A549 (cell line): Measurements from ENCODE around the gene CACNA2D2. TPM values are rescaled to one million over a fixed set of nuclear protein-coding genes. Genes with fewer than 3 reads are reported as not detected.

Experiments used
- ATAC-seq, 2 experiments: fragments of 200-7000 bp in 1 of 2; fragments of >200 bp in 1 of 2; cut with Nextera tagmentation in 1 of 2; cut with Tn5 transposase in 1 of 2; 3 replicates each; pipeline versions ENCODE4 v1.8.0 to v1.9.1; 2018 to 2020; ENCODE audit warnings: mild to moderate bottlenecking in 1 of 2, moderate library complexity in 1 of 2
- CTCF ChIA-PET: fragments of 300-600 bp; sonication (Branson Sonifier 250); formaldehyde crosslinking; extraction: SDS; loops from one replicate; lab custom pipeline; 2021; ENCODE audit warnings: antibody characterized with exemption, inconsistent platforms; lab: Yijun Ruan, JAX
- POLR2A ChIA-PET: fragments of 350-600 bp; formaldehyde crosslinking; extraction: SDS; loops from one replicate; lab custom pipeline; 2021; ENCODE audit warnings: antibody characterized with exemption, inconsistent platforms; lab: Yijun Ruan, JAX
- DNase-seq, 2 experiments: peaks; one replicate each; pipeline versions ENCODE4 v3.0.0 to v3.0.0-alpha.2; 2011 to 2016; ENCODE audit warnings: low read depth in 1 of 2, low spot score in 1 of 2
- FAIRE-seq: peaks from 2 replicates; lab custom pipeline; 2011; peaks lifted over from hg19 to GRCh38; lab: Jason Lieb, UNC
- H3K27ac ChIP-seq, 2 experiments: fragments of >200 bp; sonication (Bioruptor Twin); formaldehyde crosslinking; 3 replicates each; pipeline ENCODE4 v1.5.1; 2016 to 2017
- H3K4me1 ChIP-seq: fragments of >200 bp; sonication (Bioruptor Twin); formaldehyde crosslinking; 3 replicates; pipeline ENCODE4 v1.6.1; 2016
- H3K4me2 ChIP-seq: fragments of >200 bp; sonication (Bioruptor Twin); formaldehyde crosslinking; 3 replicates; pipeline ENCODE4 v1.6.1; 2016
- H3K4me3 ChIP-seq: fragments of >200 bp; sonication (Bioruptor Twin); formaldehyde crosslinking; 3 replicates; pipeline ENCODE4 v1.5.1; 2016
- H3K9me3 ChIP-seq: fragments of >200 bp; sonication (Bioruptor Twin); formaldehyde crosslinking; 3 replicates; pipeline ENCODE4 v1.6.1; 2016
- CBX8 ChIP-seq: fragments of 200-600 bp; sonication (generic); IDR thresholded peaks from 2 replicates; pipeline ENCODE4 v1.6.1; 2016
- CEBPB ChIP-seq, 2 experiments: fragments of >200 bp in 1 of 2; sonication (Bioruptor Twin) in 1 of 2; formaldehyde crosslinking in 1 of 2; IDR thresholded peaks; 2 replicates each; pipeline ENCODE4 v1.6.1; 2012 to 2016
- CHD2 ChIP-seq: fragments of 150-350 bp; IDR thresholded peaks from 2 replicates; pipeline ENCODE4 v1.6.1; 2014; ENCODE audit warnings: low read length; ENCODE audit not compliant: partially characterized antibody
- EHMT2 ChIP-seq: fragments of 200-600 bp; sonication (generic); IDR thresholded peaks from 2 replicates; pipeline ENCODE4 v1.6.1; 2016; ENCODE audit warnings: antibody characterized with exemption, low read depth, mild to moderate bottlenecking, moderate library complexity
- ELK1 ChIP-seq: fragments of 150-350 bp; IDR thresholded peaks from 2 replicates; pipeline ENCODE4 v1.6.1; 2014; ENCODE audit warnings: low read depth, mild to moderate bottlenecking, low read length
- ESRRA ChIP-seq: fragments of 150-350 bp; IDR thresholded peaks from 2 replicates; pipeline ENCODE4 v1.6.1; 2014; ENCODE audit warnings: mild to moderate bottlenecking, low read length, borderline replicate concordance
- HOXB5 ChIP-seq: fragments of 250-450 bp; sonication (Bioruptor Pico); IDR thresholded peaks from 2 replicates; pipeline ENCODE4 v1.5.0; 2020; ENCODE audit warnings: mild to moderate bottlenecking, moderate library complexity
- NFE2L2 ChIP-seq: fragments of 150-350 bp; conservative IDR thresholded peaks from 2 replicates; pipeline ENCODE4 v1.6.1; 2014; ENCODE audit warnings: low read length
- NR3C1 ChIP-seq: fragments of >200 bp; sonication (Bioruptor Twin); formaldehyde crosslinking; IDR thresholded peaks from 3 replicates; pipeline ENCODE4 v1.6.1; 2017
- RAD21 ChIP-seq, 2 experiments: fragments of >200 bp in 1 of 2; sonication (Bioruptor Twin) in 1 of 2; formaldehyde crosslinking in 1 of 2; IDR thresholded peaks in 1 of 2; conservative IDR thresholded peaks in 1 of 2; 2 replicates in 1 of 2; 3 replicates in 1 of 2; pipeline ENCODE4 v1.6.1; 2012 to 2018; ENCODE audit warnings: inconsistent platforms in 1 of 2
- RFX5 ChIP-seq: fragments of 450-650 bp; IDR thresholded peaks from 2 replicates; pipeline ENCODE4 v1.7.1; 2014; ENCODE audit warnings: antibody characterized with exemption, mild to moderate bottlenecking, moderate library complexity
- SREBF2 ChIP-seq: fragments of 450-650 bp; IDR thresholded peaks from 2 replicates; pipeline ENCODE4 v1.6.1; 2014; ENCODE audit warnings: mild to moderate bottlenecking, moderate library complexity
- TFCP2L1 ChIP-seq: fragments of 250-450 bp; sonication (Bioruptor Pico); IDR thresholded peaks from 2 replicates; pipeline ENCODE4 v1.5.0; 2021; ENCODE audit warnings: mild to moderate bottlenecking
- TP53 ChIP-seq: fragments of 250-450 bp; sonication (Bioruptor Pico); IDR thresholded peaks from 2 replicates; pipeline ENCODE4 v1.5.0; 2021; ENCODE audit warnings: mild to moderate bottlenecking, moderate library complexity
- USF2 ChIP-seq: fragments of 450-650 bp; IDR thresholded peaks from 2 replicates; pipeline ENCODE4 v1.6.1; 2014; ENCODE audit warnings: antibody characterized with exemption
- ZSCAN20 ChIP-seq: fragments of 250-450 bp; sonication (Bioruptor Pico); IDR thresholded peaks from 2 replicates; pipeline ENCODE4 v1.8.0; 2022; ENCODE audit warnings: mild to moderate bottlenecking, moderate library complexity
- WGBS: methylation state at CpG from one replicate; pipeline ENCODE4 v1.1.6; 2017; ENCODE audit errors: missing lambda C conversion rate; 5-methylcytosine and 5-hydroxymethylcytosine counted together
- polyA plus RNA-seq, 4 experiments: library from polyadenylated mRNA; depleted of rRNA in 3 of 4; stranded (reverse); fragments of >200 nt; fragmentation: RNase III in 1 of 4; extraction: RNeasy Plus Mini Kit Qiagen cat#74134 plus additional on column Dnase treatment in 1 of 4; gene quantifications; 2 replicates in 3 of 4; 3 replicates in 1 of 4; pipeline ENCODE4 v1.2.3, GENCODE V29; 2011 to 2017
- TF ChIP-seq, protein P1 (sequence below): fragments of >200 bp; sonication (Bioruptor Twin); formaldehyde crosslinking; IDR thresholded peaks from 3 replicates; pipeline ENCODE4 v1.5.1; 2016
- TF ChIP-seq, protein P2 (sequence below): fragments of >200 bp; sonication (Bioruptor Twin); formaldehyde crosslinking; IDR thresholded peaks from 3 replicates; pipeline ENCODE4 v1.6.1; 2016

CACNA2D2 gene
- polyA plus RNA-seq, 2 of the 4 experiments (the other 2 are of a cell fraction), result 0.21 to 0.75 TPM

DNA sequence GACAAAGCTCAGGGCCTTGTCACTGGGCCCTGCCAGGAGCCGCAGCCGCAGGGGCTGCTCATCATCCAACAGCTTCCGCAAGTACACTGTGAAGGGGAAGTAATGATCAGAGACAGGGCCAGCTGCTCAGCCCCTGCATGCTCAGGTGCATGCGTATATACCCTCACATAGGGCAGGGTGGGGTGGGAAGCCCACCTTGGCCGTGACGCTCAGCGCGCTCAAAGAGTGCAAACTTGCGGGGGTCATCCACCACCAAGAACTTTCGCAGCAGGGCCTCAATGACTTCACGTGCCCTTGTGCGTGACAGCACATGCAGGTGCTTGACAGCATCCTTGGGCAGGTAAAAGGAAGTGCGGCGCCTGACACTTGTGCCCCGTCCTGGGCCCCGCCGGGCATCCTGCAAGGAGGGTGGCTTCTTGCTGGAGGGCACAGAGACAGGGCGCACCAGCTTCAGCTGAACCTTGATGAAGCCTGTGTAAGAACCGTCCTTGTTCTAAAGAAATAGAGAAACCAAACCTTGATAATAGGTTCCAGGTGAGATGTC is 172.0 kb downstream of the CACNA2D2 start:
- no peak for FAIRE-seq
- Histone ChIP-seq H3K4me3 (no peak overlapping the region), H3K4me1 (peaks cover 36% of the 10 kb centered on the region), H3K4me2 (no peak overlapping the region)
- POLR2A ChIA-PET, result no interaction called here
- TF ChIP-seq RFX5, result no peak
- no peak for TF ChIP-seq CBX8
- TF ChIP-seq ESRRA, result no peak
- no peak for TF ChIP-seq CHD2
- TF ChIP-seq, all 56 proteins: peak for 0
- DNase-seq (no peak), ATAC-seq (no peak)
- no peaks in the 10 kb centered on the region for H3K9me3 ChIP-seq
- no peak overlapping the region for H3K27ac ChIP-seq
- 90% methylated on average over 5 of the region's 19 CpGs for WGBS
- CTCF ChIA-PET, result interaction anchor here (1.5 to 6.2 kb wide), 2 partner anchors 9 to 137 kb away, joined by 3 to 56 read pairs; partner anchors contain the start of gene HYAL2

- POLR2A ChIA-PET, result no interaction called here
- DNase-seq (no peak), FAIRE-seq (no peak), ATAC-seq (no peak)
- Histone ChIP-seq H3K4me3 (no peak overlapping the region), H3K27ac (no peak overlapping the region), H3K4me2 (no peak overlapping the region), H3K4me1 (peaks cover 27% of the 10 kb centered on the region), H3K9me3 (no peaks in the 10 kb centered on the region)
- 85% methylated on average over 3 of the region's 10 CpGs for WGBS
- CTCF ChIA-PET, result interaction anchor here (1.5 kb wide), 1 partner anchor 135 kb away, joined by 3 read pairs; no protein-coding TSS in a partner anchor
- no peak for TF ChIP-seq EHMT2
- no peak for TF ChIP-seq HOXB5 (CRISPR knock-in tag)
- no peak for TF ChIP-seq ELK1
- TF ChIP-seq NFE2L2, result no peak
- no peak for TF ChIP-seq USF2
- TF ChIP-seq, protein P1, sequence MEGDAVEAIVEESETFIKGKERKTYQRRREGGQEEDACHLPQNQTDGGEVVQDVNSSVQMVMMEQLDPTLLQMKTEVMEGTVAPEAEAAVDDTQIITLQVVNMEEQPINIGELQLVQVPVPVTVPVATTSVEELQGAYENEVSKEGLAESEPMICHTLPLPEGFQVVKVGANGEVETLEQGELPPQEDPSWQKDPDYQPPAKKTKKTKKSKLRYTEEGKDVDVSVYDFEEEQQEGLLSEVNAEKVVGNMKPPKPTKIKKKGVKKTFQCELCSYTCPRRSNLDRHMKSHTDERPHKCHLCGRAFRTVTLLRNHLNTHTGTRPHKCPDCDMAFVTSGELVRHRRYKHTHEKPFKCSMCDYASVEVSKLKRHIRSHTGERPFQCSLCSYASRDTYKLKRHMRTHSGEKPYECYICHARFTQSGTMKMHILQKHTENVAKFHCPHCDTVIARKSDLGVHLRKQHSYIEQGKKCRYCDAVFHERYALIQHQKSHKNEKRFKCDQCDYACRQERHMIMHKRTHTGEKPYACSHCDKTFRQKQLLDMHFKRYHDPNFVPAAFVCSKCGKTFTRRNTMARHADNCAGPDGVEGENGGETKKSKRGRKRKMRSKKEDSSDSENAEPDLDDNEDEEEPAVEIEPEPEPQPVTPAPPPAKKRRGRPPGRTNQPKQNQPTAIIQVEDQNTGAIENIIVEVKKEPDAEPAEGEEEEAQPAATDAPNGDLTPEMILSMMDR, result no peak
- no peak for TF ChIP-seq SREBF2
- TF ChIP-seq, protein P2, sequence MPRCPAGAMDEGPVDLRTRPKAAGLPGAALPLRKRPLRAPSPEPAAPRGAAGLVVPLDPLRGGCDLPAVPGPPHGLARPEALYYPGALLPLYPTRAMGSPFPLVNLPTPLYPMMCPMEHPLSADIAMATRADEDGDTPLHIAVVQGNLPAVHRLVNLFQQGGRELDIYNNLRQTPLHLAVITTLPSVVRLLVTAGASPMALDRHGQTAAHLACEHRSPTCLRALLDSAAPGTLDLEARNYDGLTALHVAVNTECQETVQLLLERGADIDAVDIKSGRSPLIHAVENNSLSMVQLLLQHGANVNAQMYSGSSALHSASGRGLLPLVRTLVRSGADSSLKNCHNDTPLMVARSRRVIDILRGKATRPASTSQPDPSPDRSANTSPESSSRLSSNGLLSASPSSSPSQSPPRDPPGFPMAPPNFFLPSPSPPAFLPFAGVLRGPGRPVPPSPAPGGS, result no peak
- no peak for TF ChIP-seq CEBPB (IDR thresholded peaks at IDR 0.05)
- TF ChIP-seq TP53, result no peak
- no peak for TF ChIP-seq RAD21 (conservative IDR thresholded peaks at IDR 0.05 in 1 of 2, IDR thresholded peaks at IDR 0.05 in 1 of 2)
- TF ChIP-seq ZSCAN20, result no peak
- TF ChIP-seq TFCP2L1 (CRISPR knock-in tag), result no peak
- TF ChIP-seq NR3C1, result no peak
Observed at GRCh38 chr3:50330330-50330729, 173.1 kb downstream of the CACNA2D2 start.
